ENCODE data around the gene MYMK. TPM values are rescaled to one million over a fixed set of nuclear protein-coding genes. Genes with fewer than 3 reads are reported as not detected.

MYMK gene
- total and polyA plus RNA-seq, 2 of the 13 experiments (the other 11 are each of a cell fraction or from before 2014, with no cell fraction given) = not detected

GRCh38 chr9:133560944-133561343 is 36.2 kb upstream of the MYMK start (continued):
- TF ChIP-seq KDM5A (IDR thresholded peaks at IDR 0.05; ENCODE audit: borderline replicate concordance, low read length) = no peak

DNA sequence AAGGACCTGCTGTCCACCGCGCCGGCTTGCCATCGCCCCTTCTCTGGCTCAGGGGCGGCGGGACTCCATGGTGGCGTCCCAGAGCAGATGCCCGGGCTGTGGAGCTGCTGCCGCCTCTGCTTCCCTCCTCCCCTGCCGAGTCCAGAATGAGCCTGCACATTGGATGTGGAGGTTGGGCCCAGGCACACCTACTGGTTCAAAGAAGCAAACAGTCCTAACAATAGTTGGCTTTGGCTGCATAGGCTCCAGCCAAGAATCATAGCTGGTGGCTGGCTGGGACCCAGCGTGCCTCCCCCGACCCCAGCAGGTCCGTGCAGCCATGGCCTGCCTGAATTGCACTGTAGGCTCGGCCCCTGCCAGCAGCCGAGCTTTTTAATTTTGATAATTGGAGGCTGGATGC is 35.6 kb upstream of the MYMK start:
- intact Hi-C loops (cut with micrococcal nuclease; ENCODE audit: unreplicated experiment) = no loop called here
- Histone ChIP-seq H3K36me3 (replicated peaks in 1 of 2; ENCODE audit: control insufficient read depth in 1 of 2, insufficient read depth in 2 of 2, low read length in 2 of 2) (no peaks in the 10 kb centered on the region), H2AFZ (ENCODE audit: low read length) (no peak overlapping the region), H3K4me2 (ENCODE audit: low read depth, low read length) (no peak overlapping the region), H3K27ac (ENCODE audit: extremely low read length, insufficient read depth, low read length) (no peak overlapping the region), H3K4me1 (ENCODE audit: insufficient read depth, low read length) (peaks cover 24% of the 10 kb centered on the region), H3K4me3 (replicated peaks in 1 of 3; ENCODE audit: insufficient read depth in 1 of 3, low read depth in 2 of 3, low read length in 3 of 3) (no peak overlapping the region), H3K9me3 (ENCODE audit: low read length) (no peaks in the 10 kb centered on the region), H3K9ac (ENCODE audit: insufficient read depth, low read depth, low read length) (no peak overlapping the region), H3K79me2 (ENCODE audit: insufficient read depth, low read length) (no peaks in the 10 kb centered on the region), H3K27me3 (ENCODE audit: control insufficient read depth in 1 of 2, insufficient read depth in 2 of 2, low read length in 2 of 2) (peaks cover 0 to 3% of the 10 kb centered on the region in 2 experiments; a peak in 2 of 5 replicates), H4K20me1 (ENCODE audit: insufficient read depth, low read length) (no peaks in the 10 kb centered on the region)
- WGBS (ENCODE audit: low lambda C conversion rate) = 72% methylated on average over 6 of the region's 15 CpGs
- no TSS peak for BruUV-seq (replicated peaks)
- ChIA-PET CTCF (ENCODE audit: low intra/inter-chr PET ratio, low total read pairs) (no interaction called here), POLR2A (no interaction called here)
- FAIRE-seq = no peak
- in situ Hi-C loops (cut with HindIII; ENCODE audit: extremely low pct_ligation_motif_present, low pct_unique_long_range_greater_than_20kb) = no loop called here
- no peak for TF ChIP-seq MBNL3 (CRISPR knock-in tag; conservative IDR thresholded peaks at IDR 0.05)
- no peak for TF ChIP-seq ZNF549 (CRISPR knock-in tag; IDR thresholded peaks at IDR 0.05)
- no peak for TF ChIP-seq SP5 (CRISPR knock-in tag; IDR thresholded peaks at IDR 0.05; ENCODE audit: borderline replicate concordance, low read depth)
- no peak for TF ChIP-seq THYN1 (CRISPR knock-in tag; IDR thresholded peaks at IDR 0.05; ENCODE audit: borderline replicate concordance, low read depth)
- no peak for TF ChIP-seq ZNF713 (CRISPR knock-in tag; IDR thresholded peaks at IDR 0.05)
- TF ChIP-seq HNRNPK (IDR thresholded peaks at IDR 0.05; ENCODE audit: low read depth, low read length, poor library complexity, severe bottlenecking) = no peak
- TF ChIP-seq ZSCAN5A (CRISPR knock-in tag; IDR thresholded peaks at IDR 0.05; ENCODE audit: borderline replicate concordance) = no peak
- TF ChIP-seq NR3C1 (CRISPR knock-in tag; IDR thresholded peaks at IDR 0.05) = no peak
- TF ChIP-seq ZSCAN21 (CRISPR knock-in tag; IDR thresholded peaks at IDR 0.05; ENCODE audit: borderline replicate concordance) = no peak
- TF ChIP-seq HNF1B (CRISPR knock-in tag; IDR thresholded peaks at IDR 0.05) = no peak
- TF ChIP-seq ZNF644 (CRISPR knock-in tag; IDR thresholded peaks at IDR 0.05; ENCODE audit: low read depth) = no peak
- TF ChIP-seq KLF11 (CRISPR knock-in tag; IDR thresholded peaks at IDR 0.05) = no peak
- TF ChIP-seq, protein P1, sequence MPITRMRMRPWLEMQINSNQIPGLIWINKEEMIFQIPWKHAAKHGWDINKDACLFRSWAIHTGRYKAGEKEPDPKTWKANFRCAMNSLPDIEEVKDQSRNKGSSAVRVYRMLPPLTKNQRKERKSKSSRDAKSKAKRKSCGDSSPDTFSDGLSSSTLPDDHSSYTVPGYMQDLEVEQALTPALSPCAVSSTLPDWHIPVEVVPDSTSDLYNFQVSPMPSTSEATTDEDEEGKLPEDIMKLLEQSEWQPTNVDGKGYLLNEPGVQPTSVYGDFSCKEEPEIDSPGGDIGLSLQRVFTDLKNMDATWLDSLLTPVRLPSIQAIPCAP (CRISPR knock-in tag; IDR thresholded peaks at IDR 0.05; ENCODE audit: low read depth) = no peak
- no peak for TF ChIP-seq ATAD3A (CRISPR knock-in tag; IDR thresholded peaks at IDR 0.05)
- no peak for TF ChIP-seq MEF2D (CRISPR knock-in tag; IDR thresholded peaks at IDR 0.05)
- TF ChIP-seq KAT8 (CRISPR knock-in tag; IDR thresholded peaks at IDR 0.05) = no peak
- TF ChIP-seq, protein P2, sequence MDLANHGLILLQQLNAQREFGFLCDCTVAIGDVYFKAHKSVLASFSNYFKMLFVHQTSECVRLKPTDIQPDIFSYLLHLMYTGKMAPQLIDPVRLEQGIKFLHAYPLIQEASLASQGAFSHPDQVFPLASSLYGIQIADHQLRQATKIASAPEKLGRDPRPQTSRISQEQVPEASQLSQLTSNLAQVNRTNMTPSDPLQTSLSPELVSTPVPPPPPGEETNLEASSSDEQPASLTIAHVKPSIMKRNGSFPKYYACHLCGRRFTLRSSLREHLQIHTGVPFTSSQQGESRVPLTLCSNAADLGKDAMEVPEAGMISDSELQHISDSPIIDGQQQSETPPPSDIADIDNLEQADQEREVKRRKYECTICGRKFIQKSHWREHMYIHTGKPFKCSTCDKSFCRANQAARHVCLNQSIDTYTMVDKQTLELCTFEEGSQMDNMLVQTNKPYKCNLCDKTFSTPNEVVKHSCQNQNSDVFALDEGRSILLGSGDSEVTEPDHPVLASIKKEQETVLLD (CRISPR knock-in tag; IDR thresholded peaks at IDR 0.05; ENCODE audit: low read depth) = no peak
- no peak for ATAC-seq
- DNase-seq (ENCODE audit: low spot score) = no peak
